ENCODE measurements around the gene TMC1.
"Not testable (repeated sequence)": the region's sequence is repeated elsewhere in the genome, so short reads cannot be mapped to it uniquely, and the experiment has no call there.

DNA sequence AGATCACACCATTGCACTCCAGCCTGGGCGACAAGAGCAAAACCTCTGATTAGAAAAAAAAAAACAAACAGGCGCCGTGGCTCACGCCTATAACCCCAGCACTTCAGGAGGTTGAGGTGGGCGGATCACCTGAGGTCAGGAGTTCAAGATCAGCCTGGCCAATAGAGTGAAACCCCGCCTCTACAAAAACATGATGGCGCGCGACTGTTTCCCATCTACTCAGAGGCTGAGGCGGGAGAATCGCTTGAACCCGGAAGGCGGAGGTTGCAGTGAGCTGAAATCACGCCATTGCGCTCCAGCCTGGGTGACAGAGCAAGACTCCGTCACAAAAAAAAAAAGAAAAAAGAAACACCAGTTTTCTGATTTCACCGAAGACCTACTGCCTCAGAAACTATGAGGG lies at the start of gene TMC1:
- TF ChIP-seq, protein P1, sequence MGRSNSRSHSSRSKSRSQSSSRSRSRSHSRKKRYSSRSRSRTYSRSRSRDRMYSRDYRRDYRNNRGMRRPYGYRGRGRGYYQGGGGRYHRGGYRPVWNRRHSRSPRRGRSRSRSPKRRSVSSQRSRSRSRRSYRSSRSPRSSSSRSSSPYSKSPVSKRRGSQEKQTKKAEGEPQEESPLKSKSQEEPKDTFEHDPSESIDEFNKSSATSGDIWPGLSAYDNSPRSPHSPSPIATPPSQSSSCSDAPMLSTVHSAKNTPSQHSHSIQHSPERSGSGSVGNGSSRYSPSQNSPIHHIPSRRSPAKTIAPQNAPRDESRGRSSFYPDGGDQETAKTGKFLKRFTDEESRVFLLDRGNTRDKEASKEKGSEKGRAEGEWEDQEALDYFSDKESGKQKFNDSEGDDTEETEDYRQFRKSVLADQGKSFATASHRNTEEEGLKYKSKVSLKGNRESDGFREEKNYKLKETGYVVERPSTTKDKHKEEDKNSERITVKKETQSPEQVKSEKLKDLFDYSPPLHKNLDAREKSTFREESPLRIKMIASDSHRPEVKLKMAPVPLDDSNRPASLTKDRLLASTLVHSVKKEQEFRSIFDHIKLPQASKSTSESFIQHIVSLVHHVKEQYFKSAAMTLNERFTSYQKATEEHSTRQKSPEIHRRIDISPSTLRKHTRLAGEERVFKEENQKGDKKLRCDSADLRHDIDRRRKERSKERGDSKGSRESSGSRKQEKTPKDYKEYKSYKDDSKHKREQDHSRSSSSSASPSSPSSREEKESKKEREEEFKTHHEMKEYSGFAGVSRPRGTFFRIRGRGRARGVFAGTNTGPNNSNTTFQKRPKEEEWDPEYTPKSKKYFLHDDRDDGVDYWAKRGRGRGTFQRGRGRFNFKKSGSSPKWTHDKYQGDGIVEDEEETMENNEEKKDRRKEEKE (IDR thresholded peaks at IDR 0.05) = not testable (repeated sequence)
- TF ChIP-seq, protein P2, sequence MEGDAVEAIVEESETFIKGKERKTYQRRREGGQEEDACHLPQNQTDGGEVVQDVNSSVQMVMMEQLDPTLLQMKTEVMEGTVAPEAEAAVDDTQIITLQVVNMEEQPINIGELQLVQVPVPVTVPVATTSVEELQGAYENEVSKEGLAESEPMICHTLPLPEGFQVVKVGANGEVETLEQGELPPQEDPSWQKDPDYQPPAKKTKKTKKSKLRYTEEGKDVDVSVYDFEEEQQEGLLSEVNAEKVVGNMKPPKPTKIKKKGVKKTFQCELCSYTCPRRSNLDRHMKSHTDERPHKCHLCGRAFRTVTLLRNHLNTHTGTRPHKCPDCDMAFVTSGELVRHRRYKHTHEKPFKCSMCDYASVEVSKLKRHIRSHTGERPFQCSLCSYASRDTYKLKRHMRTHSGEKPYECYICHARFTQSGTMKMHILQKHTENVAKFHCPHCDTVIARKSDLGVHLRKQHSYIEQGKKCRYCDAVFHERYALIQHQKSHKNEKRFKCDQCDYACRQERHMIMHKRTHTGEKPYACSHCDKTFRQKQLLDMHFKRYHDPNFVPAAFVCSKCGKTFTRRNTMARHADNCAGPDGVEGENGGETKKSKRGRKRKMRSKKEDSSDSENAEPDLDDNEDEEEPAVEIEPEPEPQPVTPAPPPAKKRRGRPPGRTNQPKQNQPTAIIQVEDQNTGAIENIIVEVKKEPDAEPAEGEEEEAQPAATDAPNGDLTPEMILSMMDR (IDR thresholded peaks at IDR 0.05 in 2 of 3, conservative IDR thresholded peaks at IDR 0.05 in 1 of 3; ENCODE audit: control insufficient read depth in 2 of 3, extremely low read depth in 1 of 3, insufficient read depth in 1 of 3, low read depth in 3 of 3, low read length in 3 of 3) = not testable (repeated sequence)
- TF ChIP-seq SUZ12 (IDR thresholded peaks at IDR 0.05; ENCODE audit: unreplicated experiment); POLR2AphosphoS5 (IDR thresholded peaks at IDR 0.05; ENCODE audit: low read length); CEBPB (IDR thresholded peaks at IDR 0.05; ENCODE audit: borderline replicate concordance in 1 of 2, low read depth in 2 of 2, low read length in 2 of 2); RFX5 (IDR thresholded peaks at IDR 0.05; ENCODE audit: low read depth, low read length): not testable (repeated sequence)
- TF ChIP-seq, protein P3, sequence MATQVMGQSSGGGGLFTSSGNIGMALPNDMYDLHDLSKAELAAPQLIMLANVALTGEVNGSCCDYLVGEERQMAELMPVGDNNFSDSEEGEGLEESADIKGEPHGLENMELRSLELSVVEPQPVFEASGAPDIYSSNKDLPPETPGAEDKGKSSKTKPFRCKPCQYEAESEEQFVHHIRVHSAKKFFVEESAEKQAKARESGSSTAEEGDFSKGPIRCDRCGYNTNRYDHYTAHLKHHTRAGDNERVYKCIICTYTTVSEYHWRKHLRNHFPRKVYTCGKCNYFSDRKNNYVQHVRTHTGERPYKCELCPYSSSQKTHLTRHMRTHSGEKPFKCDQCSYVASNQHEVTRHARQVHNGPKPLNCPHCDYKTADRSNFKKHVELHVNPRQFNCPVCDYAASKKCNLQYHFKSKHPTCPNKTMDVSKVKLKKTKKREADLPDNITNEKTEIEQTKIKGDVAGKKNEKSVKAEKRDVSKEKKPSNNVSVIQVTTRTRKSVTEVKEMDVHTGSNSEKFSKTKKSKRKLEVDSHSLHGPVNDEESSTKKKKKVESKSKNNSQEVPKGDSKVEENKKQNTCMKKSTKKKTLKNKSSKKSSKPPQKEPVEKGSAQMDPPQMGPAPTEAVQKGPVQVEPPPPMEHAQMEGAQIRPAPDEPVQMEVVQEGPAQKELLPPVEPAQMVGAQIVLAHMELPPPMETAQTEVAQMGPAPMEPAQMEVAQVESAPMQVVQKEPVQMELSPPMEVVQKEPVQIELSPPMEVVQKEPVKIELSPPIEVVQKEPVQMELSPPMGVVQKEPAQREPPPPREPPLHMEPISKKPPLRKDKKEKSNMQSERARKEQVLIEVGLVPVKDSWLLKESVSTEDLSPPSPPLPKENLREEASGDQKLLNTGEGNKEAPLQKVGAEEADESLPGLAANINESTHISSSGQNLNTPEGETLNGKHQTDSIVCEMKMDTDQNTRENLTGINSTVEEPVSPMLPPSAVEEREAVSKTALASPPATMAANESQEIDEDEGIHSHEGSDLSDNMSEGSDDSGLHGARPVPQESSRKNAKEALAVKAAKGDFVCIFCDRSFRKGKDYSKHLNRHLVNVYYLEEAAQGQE (IDR thresholded peaks at IDR 0.05; ENCODE audit: low read depth, low read length) = not testable (repeated sequence)

Data from GM12878 (cell line).